Measurements from ENCODE around the gene ASTN2.

Gene ASTN2, protein sequence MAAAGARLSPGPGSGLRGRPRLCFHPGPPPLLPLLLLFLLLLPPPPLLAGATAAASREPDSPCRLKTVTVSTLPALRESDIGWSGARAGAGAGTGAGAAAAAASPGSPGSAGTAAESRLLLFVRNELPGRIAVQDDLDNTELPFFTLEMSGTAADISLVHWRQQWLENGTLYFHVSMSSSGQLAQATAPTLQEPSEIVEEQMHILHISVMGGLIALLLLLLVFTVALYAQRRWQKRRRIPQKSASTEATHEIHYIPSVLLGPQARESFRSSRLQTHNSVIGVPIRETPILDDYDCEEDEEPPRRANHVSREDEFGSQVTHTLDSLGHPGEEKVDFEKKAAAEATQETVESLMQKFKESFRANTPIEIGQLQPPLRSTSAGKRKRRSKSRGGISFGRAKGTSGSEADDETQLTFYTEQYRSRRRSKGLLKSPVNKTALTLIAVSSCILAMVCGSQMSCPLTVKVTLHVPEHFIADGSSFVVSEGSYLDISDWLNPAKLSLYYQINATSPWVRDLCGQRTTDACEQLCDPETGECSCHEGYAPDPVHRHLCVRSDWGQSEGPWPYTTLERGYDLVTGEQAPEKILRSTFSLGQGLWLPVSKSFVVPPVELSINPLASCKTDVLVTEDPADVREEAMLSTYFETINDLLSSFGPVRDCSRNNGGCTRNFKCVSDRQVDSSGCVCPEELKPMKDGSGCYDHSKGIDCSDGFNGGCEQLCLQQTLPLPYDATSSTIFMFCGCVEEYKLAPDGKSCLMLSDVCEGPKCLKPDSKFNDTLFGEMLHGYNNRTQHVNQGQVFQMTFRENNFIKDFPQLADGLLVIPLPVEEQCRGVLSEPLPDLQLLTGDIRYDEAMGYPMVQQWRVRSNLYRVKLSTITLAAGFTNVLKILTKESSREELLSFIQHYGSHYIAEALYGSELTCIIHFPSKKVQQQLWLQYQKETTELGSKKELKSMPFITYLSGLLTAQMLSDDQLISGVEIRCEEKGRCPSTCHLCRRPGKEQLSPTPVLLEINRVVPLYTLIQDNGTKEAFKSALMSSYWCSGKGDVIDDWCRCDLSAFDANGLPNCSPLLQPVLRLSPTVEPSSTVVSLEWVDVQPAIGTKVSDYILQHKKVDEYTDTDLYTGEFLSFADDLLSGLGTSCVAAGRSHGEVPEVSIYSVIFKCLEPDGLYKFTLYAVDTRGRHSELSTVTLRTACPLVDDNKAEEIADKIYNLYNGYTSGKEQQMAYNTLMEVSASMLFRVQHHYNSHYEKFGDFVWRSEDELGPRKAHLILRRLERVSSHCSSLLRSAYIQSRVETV (N-terminal part only)

DNA sequence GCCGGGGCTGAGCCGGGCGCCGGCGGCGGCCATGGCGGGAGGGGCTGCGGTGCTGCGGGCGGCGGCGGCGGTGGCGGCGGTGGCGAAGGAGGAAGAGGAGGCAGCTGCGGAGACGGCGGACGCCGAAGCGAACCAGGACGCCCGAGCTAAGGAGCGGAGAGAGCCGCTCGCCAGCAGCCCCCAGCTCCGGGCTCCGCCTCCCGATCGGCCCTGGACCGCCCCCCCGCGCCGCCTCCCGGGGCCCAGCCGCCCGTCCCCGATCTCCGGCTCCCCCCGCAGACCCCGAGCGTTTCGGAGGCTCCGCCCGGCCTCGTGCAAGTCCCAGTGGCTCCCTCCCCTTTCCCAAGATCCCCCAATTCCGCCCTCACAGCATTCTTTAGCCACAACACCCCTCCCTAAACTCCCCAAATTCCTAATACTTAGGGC is at the start of gene ASTN2:
ASTN2 (minus strand) TSS at position 152 of the 426 bp plus-strand sequence; CDS start at position 33, 119 bp downstream.
- DNase-seq (ENCODE audit: low spot score), result peak; percentile 46

DNA sequence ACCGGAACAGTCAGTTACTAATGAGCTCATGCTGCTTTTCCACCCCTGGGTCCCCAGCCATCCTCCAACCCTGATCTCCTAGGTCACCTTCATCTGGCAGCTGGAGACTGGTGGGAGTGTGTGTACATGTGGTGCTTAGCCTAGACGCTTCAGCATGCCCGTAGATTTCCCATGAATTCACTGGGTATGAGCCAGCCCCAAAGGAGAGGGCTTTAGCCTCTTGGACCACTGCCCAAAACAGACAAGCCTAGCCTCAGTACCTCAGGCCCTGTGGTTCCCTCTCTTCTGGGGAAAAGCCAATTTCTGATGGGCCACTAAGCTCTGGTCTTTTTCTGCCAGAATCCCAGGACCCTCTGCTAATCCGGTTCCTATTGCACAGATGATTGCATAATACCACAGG is 48.0 kb upstream of the ASTN2 start:
- DNase-seq (ENCODE audit: low spot score), result no peak

DNA sequence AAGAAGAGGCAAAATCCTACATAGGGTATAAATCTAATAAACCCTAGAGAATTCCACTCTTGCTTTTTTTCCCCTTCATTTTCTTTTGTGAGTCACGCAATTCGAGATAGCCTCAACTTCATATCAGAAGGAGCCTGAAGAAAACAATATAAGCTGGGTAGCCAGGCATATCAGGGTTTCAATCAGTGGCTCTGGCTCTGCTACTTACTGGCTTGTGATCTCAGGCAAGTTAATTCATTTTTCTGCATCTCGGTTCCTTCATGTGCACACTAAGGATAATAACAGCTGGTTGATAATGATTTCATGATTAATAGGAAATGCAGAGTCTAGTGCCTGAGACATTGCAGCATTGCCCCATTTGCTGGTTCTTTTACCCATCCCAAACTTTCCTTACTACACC is 46.5 kb upstream of the ASTN2 start:
- DNase-seq (ENCODE audit: low spot score), result no peak

DNA sequence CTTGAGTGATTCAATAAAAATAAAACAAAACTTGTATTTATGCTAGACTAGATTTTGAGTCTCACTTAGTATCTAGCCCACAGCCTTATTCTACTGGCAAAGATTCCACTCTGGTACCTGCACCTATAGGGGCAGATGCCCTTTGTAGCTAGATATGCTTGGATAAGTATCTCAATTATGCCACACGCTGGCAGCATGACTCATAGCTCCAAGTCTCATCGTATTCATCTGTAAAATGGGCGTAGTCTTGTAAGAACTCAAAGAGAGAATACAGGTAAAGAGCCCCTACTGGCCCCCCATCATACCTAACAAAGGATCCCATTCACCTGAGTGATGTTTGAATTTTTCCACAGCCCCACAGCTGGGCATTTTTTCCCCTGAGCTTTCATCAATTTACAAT is 45.9 kb upstream of the ASTN2 start:
- no peak for DNase-seq (ENCODE audit: low spot score)

DNA sequence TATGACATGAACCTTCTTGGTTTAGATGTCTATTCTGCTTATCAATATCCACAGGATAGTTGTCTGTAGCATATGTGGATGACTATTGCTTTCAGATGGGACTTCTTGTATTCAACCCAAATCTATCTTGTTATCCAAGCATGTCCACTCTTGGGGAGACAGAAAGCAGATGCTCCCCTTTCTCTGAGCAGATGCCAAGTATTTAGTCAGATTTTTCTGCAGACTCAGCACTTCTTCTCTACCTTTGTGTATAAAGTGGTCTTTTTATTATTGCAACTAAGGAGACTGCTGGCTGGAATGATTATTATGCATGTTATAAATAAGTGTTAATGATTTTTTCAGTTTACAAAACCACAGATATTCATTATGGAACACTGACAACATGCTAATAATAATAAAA is 45.1 kb upstream of the ASTN2 start:
- no peak for DNase-seq (ENCODE audit: low spot score)

DNA sequence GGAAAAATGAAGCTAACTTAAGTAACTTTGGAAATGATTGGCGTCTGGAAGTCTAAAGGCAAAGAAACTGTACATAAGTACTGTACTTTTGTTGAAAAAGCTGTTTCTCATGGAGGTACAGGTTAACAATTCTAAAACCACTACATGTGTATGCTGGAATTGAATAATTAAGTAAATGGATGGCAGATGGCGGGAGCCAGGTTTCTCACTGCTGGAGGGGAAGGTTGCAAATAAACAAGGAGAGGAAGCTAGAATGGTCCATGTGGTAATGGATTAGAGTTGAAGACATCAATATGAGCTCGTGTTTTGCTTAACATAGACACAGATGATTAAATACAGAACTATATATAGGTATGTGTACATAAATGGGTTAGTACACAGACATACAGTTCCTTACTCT is 43.2 kb upstream of the ASTN2 start:
- no peak for DNase-seq (ENCODE audit: low spot score)

DNA sequence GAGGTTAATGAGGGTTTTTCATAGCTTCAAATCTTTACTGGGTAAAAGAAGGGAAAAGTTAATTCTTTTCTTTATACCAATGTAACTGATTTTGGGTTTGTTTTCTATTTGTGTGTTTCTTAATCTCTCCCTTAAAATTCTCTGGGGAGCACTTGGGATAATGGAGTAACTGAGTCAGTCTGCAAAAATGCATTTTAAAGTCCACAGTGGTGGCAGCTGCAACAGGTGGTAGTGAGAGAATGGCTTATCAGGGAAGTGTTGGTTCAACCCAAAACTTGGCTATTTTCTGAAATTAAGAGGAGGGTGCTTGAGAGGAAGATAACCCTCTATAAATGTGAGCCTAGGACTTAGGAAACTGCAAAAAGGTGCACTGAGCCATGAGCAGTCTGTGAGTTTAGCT is 39.9 kb upstream of the ASTN2 start:
- no peak for DNase-seq (ENCODE audit: low spot score)

DNA sequence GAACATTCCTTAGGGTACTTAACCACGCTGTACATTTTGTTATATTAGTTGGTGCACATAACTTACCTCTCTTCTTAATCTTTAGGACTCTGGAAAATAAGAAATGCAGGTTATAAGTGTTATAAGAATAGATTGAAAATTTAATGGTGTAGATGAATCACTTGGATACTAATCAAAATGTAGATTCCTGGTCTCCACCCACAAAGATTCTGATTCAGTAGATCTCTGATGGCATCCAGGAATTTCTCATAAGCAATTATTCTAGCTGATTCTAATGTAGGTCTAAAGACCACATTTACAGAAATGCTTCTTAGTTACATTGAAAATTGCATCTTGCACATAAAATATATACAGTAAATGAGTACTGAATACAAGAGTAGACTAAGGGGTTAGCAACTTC is 38.9 kb upstream of the ASTN2 start:
- peak; percentile 52 for DNase-seq (ENCODE audit: low spot score)

DNA sequence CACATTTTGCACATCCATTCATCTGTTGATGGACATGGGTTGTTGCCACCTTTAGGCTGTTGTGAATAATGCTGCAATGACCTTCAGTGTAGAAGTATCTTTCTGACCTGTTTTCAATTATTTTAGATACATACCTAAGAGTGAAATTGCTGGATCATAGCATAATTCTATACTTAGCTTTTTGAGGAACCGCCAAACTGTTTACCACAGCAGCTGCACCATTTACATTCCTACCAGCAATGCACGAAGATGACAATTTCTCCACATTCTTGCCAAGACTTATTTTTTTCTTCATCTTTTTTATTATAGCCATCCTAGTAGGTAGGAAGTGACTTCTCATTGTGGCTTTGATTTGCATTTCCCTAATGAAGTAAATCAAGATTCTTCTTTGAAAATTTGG is 36.5 kb upstream of the ASTN2 start:
- no peak for DNase-seq (ENCODE audit: low spot score)

DNA sequence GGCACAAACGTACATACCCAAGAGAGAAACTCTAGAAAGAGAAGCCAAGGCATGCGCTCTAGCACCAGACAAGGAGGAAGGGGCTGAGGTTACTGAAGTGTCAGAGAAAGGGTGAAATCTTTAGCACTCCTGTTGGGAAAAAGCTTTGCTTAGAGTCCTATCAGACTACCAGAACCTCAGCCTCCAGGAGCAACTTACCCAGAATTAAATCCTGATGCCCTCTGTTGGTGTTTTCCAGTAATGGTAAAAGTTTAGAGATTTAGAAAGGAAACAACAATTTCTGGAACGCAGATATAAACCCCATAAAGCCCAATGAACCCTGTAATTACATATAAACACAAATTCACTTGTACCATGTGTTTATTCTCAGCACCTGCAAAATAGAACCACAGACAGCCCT is 33.2 kb upstream of the ASTN2 start:
- DNase-seq (ENCODE audit: low spot score), result no peak

DNA sequence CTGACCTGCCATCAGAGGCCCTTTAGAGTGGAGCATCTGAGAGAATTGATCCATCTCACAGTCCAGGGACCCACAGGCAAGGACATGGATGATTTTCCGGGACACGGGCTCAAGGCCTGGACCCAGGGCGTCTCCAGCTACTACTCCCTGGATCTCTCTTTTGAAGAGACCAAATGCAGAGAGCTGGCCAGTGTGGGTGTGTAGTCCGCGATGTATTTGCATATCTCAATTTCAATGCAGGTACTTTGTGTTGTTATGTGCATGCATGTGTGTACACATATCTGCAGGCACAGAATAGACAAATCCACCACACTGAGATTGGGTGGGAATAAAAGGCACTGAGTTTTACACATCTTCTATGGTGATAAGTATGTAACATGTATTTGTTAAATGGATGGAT is 30.8 kb upstream of the ASTN2 start:
- DNase-seq (ENCODE audit: low spot score), result no peak

DNA sequence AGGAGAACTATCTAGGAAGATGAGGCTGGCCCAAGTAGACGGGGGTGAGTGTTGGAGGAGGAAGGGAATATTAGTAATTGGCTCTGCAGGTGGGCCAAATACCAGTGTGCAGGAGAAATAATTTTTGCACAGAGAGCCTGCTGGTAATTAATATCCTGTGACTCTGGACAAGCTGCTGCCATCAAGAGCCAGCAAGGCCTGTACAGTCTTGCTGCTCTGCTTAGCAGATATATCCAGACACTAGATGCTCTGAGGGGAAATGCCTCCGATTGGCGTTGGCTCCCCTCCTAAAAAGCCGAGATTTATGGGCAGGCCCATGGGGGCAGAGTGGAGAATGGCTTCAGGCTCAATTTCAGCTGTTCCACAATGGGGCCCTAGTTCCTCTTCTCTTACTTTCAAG is 29.6 kb upstream of the ASTN2 start:
- DNase-seq (ENCODE audit: low spot score), result no peak

DNA sequence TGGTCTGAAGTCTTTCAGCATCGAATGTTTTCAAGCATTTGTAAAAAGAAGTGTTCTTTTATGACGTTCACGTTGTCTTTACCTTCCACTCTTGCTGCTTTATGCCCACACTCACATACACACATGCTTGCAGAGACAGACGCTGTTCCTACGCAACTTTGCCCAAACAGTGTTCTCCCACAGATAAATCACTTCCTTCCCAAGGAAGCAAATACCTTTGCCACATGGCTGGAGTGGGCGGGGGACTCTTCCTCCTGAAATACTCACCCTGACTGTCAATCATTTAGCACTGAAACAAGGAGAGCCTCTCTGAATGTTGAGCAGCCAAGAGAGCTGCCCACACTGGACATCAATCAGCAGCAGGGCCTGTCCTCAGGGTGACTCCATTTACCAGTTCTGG is 22.4 kb upstream of the ASTN2 start:
- DNase-seq (ENCODE audit: low spot score), result no peak

DNA sequence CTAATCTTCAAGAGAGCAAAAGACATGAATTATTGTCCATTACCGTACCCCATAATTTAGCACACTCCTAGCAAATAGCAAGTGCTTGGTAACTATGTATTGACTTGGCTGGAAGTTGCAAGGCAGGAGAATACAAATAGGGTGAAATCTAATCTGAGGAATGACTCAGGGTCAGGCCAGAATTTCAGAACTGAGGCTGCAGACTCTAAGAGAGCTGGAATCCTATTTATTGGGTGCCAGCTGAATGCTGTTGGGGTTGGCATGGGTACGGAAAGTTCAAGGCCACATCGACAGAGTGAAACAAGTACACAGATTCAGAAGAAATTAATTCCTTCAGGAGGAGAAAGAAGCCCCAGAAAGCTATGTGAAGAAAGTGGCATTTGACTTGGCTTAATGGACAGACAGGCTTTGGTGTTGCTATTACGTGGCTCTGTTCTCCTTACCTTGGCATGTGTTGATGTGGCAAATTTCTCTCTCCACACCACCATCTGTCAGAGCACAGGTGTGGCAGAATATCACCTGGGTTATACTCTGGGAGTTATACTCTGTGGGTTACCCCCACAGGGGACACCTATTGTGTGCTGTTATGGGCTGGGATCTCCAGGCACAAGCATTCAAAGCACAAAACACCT is 20.9 kb upstream of the ASTN2 start:
- no peak for DNase-seq (ENCODE audit: low spot score)

DNA sequence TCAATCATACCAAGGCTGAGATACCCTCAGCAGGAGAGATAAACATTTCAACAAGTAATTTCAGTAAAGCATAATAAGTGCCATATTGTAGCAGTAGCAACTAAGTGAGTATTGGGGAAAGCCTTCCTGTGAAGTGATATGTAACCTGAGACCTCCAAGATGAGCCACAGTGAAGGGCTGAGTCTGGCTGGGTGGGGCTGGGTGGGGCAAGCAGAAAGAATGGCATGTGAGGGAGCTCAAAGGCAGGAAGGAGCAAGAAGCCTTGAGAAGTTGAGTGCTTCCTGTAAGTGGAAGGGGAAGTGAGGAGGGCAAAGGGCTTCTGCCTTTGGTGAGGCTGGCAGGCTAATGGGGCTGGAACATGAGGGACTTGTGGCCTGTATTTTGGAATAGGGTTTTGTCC is 19.7 kb upstream of the ASTN2 start:
- no peak for DNase-seq (ENCODE audit: low spot score)

DNA sequence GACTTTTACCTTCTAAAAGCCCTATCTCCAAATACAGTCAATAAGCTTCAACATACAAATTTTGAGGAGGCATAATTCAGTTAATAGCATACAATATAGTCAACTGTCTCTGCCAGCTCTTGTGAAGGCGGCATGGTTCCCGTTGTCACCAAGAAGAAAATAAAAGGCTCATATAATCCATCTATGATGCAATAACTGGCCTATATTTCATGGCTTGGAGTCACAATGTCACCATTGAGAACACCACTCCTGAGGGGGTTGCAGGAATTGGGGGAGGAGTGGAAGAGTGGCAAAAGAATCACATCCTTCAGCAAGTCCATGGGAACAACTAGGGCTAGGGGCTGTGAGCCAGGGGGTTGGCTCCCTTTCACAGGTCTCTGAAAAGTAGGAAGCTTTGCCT is 16.0 kb upstream of the ASTN2 start:
- no peak for DNase-seq (ENCODE audit: low spot score)

DNA sequence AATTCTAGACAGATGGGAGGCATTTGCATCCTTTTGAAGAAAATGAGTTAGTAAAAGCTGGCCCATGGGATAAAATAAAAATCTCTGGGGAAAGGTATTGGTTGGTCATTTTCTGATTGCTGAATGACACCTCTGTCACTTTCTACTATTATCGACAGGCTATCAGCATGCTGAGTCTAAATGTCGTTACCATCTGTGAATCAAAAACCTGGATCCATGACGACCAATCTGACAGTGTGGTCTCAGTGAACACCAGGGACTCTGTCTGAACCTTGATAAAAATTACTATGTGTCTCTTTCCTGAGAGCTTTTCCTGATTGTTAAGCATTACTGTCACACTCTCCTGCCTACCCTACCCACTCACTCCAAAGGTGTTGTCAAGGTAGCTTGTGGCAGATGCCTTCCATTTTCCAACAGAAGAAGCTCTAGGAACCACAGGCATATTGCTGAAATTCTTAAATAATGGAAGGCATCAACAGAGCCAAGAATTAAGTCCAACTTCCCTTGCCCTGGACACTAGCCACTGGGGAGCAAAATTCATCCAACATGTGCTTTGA is 12.6 kb upstream of the ASTN2 start:
- no peak for DNase-seq (ENCODE audit: low spot score)

DNA sequence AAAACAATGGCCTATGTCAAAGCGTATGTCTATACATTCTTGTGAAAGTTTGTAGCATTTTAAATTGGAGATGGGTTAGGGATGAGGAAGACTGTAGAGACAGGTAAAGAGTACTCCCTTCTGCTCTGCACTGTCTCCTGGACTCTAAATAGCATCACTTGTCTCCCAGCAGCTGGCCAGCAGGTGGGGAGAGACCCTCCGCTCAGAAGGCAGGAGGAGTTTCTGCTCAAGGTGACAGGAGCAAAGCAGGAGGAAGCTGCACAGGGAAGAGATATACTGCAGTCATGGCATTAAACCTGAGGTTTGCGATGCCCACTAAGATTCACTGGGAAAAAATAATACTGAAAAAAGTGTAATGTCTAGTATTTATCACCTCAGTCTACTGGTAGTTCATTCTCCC is 10.7 kb upstream of the ASTN2 start:
- DNase-seq (ENCODE audit: low spot score), result no peak

DNA sequence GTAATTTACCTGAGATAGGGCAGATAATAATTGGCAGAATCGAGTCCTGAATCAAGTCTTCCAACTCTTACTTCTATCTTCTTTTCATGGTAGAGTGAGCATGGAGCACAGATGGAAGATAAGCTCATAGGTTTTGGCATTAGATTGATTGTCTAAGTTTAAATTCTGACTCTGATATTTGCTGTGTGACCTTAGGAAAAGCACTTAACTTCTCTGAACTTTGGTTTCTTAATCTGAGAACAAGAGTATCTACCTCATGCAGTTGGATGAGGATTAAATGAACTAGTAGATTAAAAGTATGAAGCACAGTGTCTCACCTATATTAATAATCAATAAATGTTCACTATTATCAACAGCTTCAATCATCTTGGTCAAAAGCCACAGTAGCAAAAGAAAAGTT is 9.4 kb upstream of the ASTN2 start:
- no peak for DNase-seq (ENCODE audit: low spot score)

DNA sequence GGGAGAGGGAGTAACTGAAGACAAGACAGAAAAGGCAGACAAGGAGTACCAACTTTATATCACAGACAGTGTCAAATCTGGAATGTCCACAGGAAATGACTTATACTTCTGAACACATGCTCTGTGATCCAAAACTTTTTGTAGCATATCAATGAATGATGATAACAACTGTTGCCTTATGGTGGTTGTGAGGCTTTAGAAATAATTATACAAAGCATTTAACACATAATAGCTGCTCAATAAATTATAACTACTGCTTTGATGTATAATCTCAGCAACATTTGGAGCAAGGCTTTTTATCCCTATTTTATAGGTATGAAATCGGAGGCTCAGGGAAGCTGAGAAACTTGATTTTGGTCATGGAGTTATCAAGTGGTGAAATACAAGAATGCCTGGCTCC is 3.3 kb upstream of the ASTN2 start:
- no peak for DNase-seq (ENCODE audit: low spot score)

DNA sequence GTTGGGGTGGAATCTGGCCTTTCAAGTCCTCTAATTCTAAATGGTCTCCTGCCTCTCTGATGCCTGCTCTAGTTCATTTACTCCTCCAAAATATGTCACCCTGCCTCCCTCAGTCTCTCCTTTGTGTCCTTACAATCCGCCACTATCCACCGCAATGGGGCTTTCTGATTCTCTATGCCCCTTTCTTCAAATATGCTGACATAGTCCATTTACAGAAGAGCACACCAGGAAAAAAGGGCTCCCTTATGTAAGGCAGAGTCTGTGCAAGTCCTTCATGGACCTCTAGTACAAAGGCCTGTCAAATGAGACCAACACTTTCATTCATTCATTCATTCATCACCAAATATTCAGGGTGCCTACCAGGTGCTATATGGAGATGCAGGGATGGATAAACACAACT is 2.0 kb upstream of the ASTN2 start:
- DNase-seq (ENCODE audit: low spot score), result no peak
